GM12878 (cell line): ENCODE results near the gene SEPTIN14. TPM values are rescaled to one million over a fixed set of nuclear protein-coding genes. Genes with fewer than 3 reads are reported as not detected.

ENCODE experiments used
- BRCA1 ChIP-seq: IDR thresholded peaks from 2 replicates; pipeline ENCODE4 v1.6.1; 2011; ENCODE audit warnings: low read depth, low read length, improper control_type of control experiment
- CHD2 ChIP-seq: IDR thresholded peaks from 2 replicates; pipeline ENCODE4 v1.6.1; 2011; ENCODE audit warnings: low read depth, low read length, improper control_type of control experiment, borderline replicate concordance
- PKNOX1 ChIP-seq: fragments of 450-650 bp; IDR thresholded peaks from 2 replicates; pipeline ENCODE4 v1.6.1; 2016; ENCODE audit warnings: mild to moderate bottlenecking
- polyA plus RNA-seq, 11 experiments: library from polyadenylated mRNA; depleted of rRNA in 4 of 11; unstranded in 6 of 11; stranded (reverse) in 5 of 11; fragments of >200 nt; fragmentation: Nextera tagmentation in 4 of 11; fragmentation: Illumina TruSeq in 1 of 11; extraction: Ambion mirVana in 4 of 11; extraction: Trizol in 1 of 11; gene quantifications; 1 replicate in 1 of 11; 2 replicates in 10 of 11; pipeline versions ENCODE4 v1.2.1 to v1.2.3, GENCODE V29; 2011 to 2016; ENCODE audit warnings: inconsistent platforms in 2 of 11, missing spikeins in 2 of 11, low read depth in 1 of 11
- total RNA-seq, 4 experiments: library from RNA; depleted of rRNA in 3 of 4; stranded (reverse); fragments of >200 nt in 3 of 4; fragmentation: Illumina TruSeq in 1 of 4; extraction: Trizol in 1 of 4; gene quantifications; 2 replicates each; pipeline versions ENCODE4 v1.2.1 to v1.2.3, GENCODE V29; 2013 to 2021
- TF ChIP-seq, protein P1 (sequence below): fragments of 150-350 bp; IDR thresholded peaks from 2 replicates; pipeline ENCODE4 v1.6.1; 2016; ENCODE audit warnings: low read depth, low read length
- TF ChIP-seq, protein P2 (sequence below): fragments of 450-650 bp; IDR thresholded peaks from 2 replicates; pipeline ENCODE4 v1.6.1; 2017; ENCODE audit warnings: mild to moderate bottlenecking, moderate library complexity

The SEPTIN14 gene
- total and polyA plus RNA-seq, 10 of the 15 experiments (the other 5 are each of a cell fraction or from before 2014, with no cell fraction given) = 0.01 TPM; not detected in 9

- TF ChIP-seq PKNOX1 = no peak
- no peak for TF ChIP-seq BRCA1
- TF ChIP-seq, protein P1, sequence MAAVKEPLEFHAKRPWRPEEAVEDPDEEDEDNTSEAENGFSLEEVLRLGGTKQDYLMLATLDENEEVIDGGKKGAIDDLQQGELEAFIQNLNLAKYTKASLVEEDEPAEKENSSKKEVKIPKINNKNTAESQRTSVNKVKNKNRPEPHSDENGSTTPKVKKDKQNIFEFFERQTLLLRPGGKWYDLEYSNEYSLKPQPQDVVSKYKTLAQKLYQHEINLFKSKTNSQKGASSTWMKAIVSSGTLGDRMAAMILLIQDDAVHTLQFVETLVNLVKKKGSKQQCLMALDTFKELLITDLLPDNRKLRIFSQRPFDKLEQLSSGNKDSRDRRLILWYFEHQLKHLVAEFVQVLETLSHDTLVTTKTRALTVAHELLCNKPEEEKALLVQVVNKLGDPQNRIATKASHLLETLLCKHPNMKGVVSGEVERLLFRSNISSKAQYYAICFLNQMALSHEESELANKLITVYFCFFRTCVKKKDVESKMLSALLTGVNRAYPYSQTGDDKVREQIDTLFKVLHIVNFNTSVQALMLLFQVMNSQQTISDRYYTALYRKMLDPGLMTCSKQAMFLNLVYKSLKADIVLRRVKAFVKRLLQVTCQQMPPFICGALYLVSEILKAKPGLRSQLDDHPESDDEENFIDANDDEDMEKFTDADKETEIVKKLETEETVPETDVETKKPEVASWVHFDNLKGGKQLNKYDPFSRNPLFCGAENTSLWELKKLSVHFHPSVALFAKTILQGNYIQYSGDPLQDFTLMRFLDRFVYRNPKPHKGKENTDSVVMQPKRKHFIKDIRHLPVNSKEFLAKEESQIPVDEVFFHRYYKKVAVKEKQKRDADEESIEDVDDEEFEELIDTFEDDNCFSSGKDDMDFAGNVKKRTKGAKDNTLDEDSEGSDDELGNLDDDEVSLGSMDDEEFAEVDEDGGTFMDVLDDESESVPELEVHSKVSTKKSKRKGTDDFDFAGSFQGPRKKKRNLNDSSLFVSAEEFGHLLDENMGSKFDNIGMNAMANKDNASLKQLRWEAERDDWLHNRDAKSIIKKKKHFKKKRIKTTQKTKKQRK = no peak
- TF ChIP-seq, protein P2, sequence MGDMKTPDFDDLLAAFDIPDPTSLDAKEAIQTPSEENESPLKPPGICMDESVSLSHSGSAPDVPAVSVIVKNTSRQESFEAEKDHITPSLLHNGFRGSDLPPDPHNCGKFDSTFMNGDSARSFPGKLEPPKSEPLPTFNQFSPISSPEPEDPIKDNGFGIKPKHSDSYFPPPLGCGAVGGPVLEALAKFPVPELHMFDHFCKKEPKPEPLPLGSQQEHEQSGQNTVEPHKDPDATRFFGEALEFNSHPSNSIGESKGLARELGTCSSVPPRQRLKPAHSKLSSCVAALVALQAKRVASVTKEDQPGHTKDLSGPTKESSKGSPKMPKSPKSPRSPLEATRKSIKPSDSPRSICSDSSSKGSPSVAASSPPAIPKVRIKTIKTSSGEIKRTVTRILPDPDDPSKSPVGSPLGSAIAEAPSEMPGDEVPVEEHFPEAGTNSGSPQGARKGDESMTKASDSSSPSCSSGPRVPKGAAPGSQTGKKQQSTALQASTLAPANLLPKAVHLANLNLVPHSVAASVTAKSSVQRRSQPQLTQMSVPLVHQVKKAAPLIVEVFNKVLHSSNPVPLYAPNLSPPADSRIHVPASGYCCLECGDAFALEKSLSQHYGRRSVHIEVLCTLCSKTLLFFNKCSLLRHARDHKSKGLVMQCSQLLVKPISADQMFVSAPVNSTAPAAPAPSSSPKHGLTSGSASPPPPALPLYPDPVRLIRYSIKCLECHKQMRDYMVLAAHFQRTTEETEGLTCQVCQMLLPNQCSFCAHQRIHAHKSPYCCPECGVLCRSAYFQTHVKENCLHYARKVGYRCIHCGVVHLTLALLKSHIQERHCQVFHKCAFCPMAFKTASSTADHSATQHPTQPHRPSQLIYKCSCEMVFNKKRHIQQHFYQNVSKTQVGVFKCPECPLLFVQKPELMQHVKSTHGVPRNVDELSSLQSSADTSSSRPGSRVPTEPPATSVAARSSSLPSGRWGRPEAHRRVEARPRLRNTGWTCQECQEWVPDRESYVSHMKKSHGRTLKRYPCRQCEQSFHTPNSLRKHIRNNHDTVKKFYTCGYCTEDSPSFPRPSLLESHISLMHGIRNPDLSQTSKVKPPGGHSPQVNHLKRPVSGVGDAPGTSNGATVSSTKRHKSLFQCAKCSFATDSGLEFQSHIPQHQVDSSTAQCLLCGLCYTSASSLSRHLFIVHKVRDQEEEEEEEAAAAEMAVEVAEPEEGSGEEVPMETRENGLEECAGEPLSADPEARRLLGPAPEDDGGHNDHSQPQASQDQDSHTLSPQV = no peak
- TF ChIP-seq CHD2 = no peak
Measured at GRCh38 chr7:55787796-55788195, 74.8 kb downstream of the SEPTIN14 start (continued).
